Panc1 (cell line): ENCODE measurements around the gene FBXL14. TPM values are rescaled to one million over a fixed set of nuclear protein-coding genes. Genes with fewer than 3 reads are reported as not detected.
A peak's percentile ranks its signal among the peaks of the same experiment; 100 is the strongest.

Source experiments
- ATAC-seq: fragments of 200-7000 bp; cut with Tn5 transposase; 2 replicates; pipeline ENCODE4 v1.9.1; 2020; ENCODE audit warnings: mild to moderate bottlenecking, moderate library complexity
- BruUV-seq: library from RNA; stranded (reverse); fragments of 400-500 nt; replicated peaks from 2 replicates; lab custom pipeline; 2021; lab: Mats Ljungman, UMichigan
- CTCF ChIA-PET: fragments of 300-600 bp; sonication (Branson Sonifier 250); formaldehyde crosslinking; loops from one replicate; lab custom pipeline; 2022; ENCODE audit warnings: antibody characterized with exemption; lab: Charles Lee
- POLR2A ChIA-PET: fragments of 300-600 bp; sonication (Branson Sonifier 250); formaldehyde crosslinking; loops from one replicate; lab custom pipeline; 2022; ENCODE audit warnings: antibody characterized with exemption; lab: Charles Lee
- DNase-seq: peaks from one replicate; pipeline ENCODE4 v3.0.0-alpha.2; 2010; ENCODE audit warnings: low read depth, low spot score
- H3K27ac ChIP-seq: 2 replicates; pipeline ENCODE4 v1.5.1; 2011; ENCODE audit warnings: mild to moderate bottlenecking, low read length, inconsistent platforms
- H3K27me3 ChIP-seq: fragments of 200-500 bp; sonication (Bioruptor generic); 2 replicates; pipeline ENCODE4 v1.6.0; 2014; ENCODE audit warnings: low read length, inconsistent platforms; ENCODE audit not compliant: control insufficient read depth, insufficient read depth
- H3K36me3 ChIP-seq: fragments of 200-500 bp; sonication (Bioruptor generic); 2 replicates; pipeline ENCODE4 v1.5.1; 2014; ENCODE audit warnings: inconsistent platforms, mild to moderate bottlenecking, low read length, moderate library complexity; ENCODE audit not compliant: control insufficient read depth, insufficient read depth
- H3K4me1 ChIP-seq: 2 replicates; pipeline ENCODE4 v1.5.1; 2011; ENCODE audit warnings: inconsistent platforms, mild to moderate bottlenecking, low read length, moderate library complexity; ENCODE audit not compliant: control insufficient read depth, insufficient read depth
- H3K4me3 ChIP-seq, 2 experiments: 2 replicates each; pipeline ENCODE4 v1.5.1; 2011 to 2012; ENCODE audit warnings: low read depth in 2 of 2, low read length in 2 of 2, mild to moderate bottlenecking in 2 of 2, inconsistent platforms in 1 of 2, moderate library complexity in 1 of 2
- H3K9me3 ChIP-seq: fragments of 200-500 bp; sonication (Bioruptor generic); 2 replicates; pipeline ENCODE4 v1.5.1; 2014; ENCODE audit warnings: low read depth, mild to moderate bottlenecking, inconsistent platforms, low read length, moderate library complexity; ENCODE audit not compliant: control insufficient read depth, insufficient read depth
- POLR2AphosphoS5 ChIP-seq: IDR thresholded peaks from 2 replicates; pipeline ENCODE4 v1.6.1; 2012; ENCODE audit warnings: mild to moderate bottlenecking, low read depth, low read length, moderate library complexity
- SIN3A ChIP-seq: IDR thresholded peaks from 2 replicates; pipeline ENCODE4 v1.6.1; 2012; ENCODE audit warnings: low read depth, mild to moderate bottlenecking, low read length, moderate library complexity, borderline replicate concordance; ENCODE audit not compliant: insufficient read depth
- TCF7L2 ChIP-seq: IDR thresholded peaks from 2 replicates; pipeline ENCODE4 v1.6.1; 2011; ENCODE audit warnings: mild to moderate bottlenecking, low read depth, low read length, inconsistent platforms
- in situ Hi-C: cut with HindIII; loops from 2 replicates; pipeline ENCODE4 v1.10.0; 2016; ENCODE audit warnings: low sequenced_read_pairs, low pct_unique_long_range_greater_than_20kb
- intact Hi-C: fragments of 100-400 bp; cut with micrococcal nuclease; formaldehyde crosslinking; loops from one replicate; pipeline ENCODE4 v1.10.0; 2022; ENCODE audit not compliant: unreplicated experiment
- total RNA-seq: library from RNA; stranded (reverse); gene quantifications from one replicate; pipeline ENCODE4 v1.2.1, GENCODE V29; 2021; ENCODE audit not compliant: unreplicated experiment
- TF ChIP-seq, protein P1 (sequence below): fragments of 450-650 bp; IDR thresholded peaks from 2 replicates; pipeline ENCODE4 v1.5.1; 2017; ENCODE audit warnings: mild to moderate bottlenecking
- TF ChIP-seq, protein P2 (sequence below), 2 experiments: IDR thresholded peaks; 2 replicates each; pipeline ENCODE4 v1.6.1; 2011 to 2012; ENCODE audit warnings: low read depth in 2 of 2, control low read depth in 1 of 2, low read length in 1 of 2, mild to moderate bottlenecking in 1 of 2, moderate library complexity in 1 of 2; ENCODE audit not compliant: insufficient read depth in 1 of 2

Gene FBXL14
- total RNA-seq, 1 experiment from 2014 or later, result 15.1 TPM

DNA sequence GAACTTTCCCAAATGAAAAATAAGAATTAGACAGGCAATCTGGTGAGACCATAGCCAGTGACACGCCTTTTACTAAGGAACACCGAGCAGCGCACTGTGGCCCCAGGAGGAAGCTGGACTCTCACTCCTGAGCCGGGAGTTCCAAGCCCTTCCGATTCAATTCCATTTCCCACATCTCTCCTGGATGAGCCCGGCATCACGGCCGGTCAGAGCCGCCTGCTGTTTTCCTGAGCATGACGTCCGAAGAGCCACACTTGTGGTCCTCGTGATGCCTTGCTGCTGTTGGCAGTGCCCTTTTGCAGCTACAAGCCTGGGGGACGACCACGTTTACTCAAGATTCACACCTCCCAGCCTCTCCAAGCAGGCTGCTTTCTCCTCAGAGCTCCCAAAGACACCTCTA is 40.8 kb downstream of the FBXL14 start:
- DNase-seq (no peak), ATAC-seq (no peak)
- in situ Hi-C loops, result no loop called here
- intact Hi-C loops, result no loop called here
- H3K36me3 ChIP-seq, result no peaks in the 10 kb centered on the region
- CTCF ChIA-PET, result no interaction called here
- no peaks in the 10 kb centered on the region for H3K27me3 ChIP-seq
- BruUV-seq, result no TSS peak
- H3K27ac ChIP-seq, result 0 out of 2 replicates have a peak overlapping the region, but pooled peaks have one; percentile 23
- no peak overlapping the region for H3K4me3 ChIP-seq
- POLR2A ChIA-PET, result no interaction called here
- peaks cover 9% of the 10 kb centered on the region for H3K4me1 ChIP-seq
- no peaks in the 10 kb centered on the region for H3K9me3 ChIP-seq
- TF ChIP-seq SIN3A, result no peak
- no peak for TF ChIP-seq POLR2AphosphoS5
- TF ChIP-seq, protein P1, sequence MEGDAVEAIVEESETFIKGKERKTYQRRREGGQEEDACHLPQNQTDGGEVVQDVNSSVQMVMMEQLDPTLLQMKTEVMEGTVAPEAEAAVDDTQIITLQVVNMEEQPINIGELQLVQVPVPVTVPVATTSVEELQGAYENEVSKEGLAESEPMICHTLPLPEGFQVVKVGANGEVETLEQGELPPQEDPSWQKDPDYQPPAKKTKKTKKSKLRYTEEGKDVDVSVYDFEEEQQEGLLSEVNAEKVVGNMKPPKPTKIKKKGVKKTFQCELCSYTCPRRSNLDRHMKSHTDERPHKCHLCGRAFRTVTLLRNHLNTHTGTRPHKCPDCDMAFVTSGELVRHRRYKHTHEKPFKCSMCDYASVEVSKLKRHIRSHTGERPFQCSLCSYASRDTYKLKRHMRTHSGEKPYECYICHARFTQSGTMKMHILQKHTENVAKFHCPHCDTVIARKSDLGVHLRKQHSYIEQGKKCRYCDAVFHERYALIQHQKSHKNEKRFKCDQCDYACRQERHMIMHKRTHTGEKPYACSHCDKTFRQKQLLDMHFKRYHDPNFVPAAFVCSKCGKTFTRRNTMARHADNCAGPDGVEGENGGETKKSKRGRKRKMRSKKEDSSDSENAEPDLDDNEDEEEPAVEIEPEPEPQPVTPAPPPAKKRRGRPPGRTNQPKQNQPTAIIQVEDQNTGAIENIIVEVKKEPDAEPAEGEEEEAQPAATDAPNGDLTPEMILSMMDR, result no peak
- no peak for TF ChIP-seq TCF7L2
- TF ChIP-seq, protein P2, sequence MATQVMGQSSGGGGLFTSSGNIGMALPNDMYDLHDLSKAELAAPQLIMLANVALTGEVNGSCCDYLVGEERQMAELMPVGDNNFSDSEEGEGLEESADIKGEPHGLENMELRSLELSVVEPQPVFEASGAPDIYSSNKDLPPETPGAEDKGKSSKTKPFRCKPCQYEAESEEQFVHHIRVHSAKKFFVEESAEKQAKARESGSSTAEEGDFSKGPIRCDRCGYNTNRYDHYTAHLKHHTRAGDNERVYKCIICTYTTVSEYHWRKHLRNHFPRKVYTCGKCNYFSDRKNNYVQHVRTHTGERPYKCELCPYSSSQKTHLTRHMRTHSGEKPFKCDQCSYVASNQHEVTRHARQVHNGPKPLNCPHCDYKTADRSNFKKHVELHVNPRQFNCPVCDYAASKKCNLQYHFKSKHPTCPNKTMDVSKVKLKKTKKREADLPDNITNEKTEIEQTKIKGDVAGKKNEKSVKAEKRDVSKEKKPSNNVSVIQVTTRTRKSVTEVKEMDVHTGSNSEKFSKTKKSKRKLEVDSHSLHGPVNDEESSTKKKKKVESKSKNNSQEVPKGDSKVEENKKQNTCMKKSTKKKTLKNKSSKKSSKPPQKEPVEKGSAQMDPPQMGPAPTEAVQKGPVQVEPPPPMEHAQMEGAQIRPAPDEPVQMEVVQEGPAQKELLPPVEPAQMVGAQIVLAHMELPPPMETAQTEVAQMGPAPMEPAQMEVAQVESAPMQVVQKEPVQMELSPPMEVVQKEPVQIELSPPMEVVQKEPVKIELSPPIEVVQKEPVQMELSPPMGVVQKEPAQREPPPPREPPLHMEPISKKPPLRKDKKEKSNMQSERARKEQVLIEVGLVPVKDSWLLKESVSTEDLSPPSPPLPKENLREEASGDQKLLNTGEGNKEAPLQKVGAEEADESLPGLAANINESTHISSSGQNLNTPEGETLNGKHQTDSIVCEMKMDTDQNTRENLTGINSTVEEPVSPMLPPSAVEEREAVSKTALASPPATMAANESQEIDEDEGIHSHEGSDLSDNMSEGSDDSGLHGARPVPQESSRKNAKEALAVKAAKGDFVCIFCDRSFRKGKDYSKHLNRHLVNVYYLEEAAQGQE (IDR thresholded peaks at IDR 0.05; ENCODE audit: insufficient read depth in 1 of 2, low read depth in 2 of 2, low read length in 1 of 2), result no peak

DNA sequence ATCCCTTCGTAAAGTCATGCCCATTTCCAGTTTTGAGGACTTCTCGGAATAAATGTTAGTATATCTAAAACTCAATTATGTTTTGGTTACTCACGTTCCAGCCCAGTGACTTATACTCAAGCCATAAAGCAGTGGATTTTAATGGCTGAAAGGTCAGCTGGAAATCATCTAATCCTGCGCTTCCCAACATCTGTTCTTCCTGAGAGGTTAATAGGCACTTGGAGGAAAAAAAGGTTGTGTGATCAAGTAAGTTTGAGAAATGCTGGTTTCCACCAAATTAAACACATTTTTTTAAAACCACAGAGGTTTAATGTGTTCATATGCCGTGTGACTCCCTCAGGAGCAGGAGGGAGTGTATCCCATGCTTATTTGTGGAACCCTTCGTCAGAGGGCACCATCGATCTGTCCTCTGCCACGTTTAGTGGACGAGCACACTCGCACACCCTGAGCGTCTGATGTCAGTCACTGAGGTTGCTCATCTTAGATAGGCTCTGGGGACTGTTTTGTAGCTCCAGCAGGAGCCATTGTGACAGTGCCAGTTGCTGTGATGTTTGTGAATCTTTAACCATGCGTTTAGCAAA is 41.4 kb downstream of the FBXL14 start:
- in situ Hi-C loops, result no loop called here

More for the DNA sequence above, 41.4 kb downstream of the FBXL14 start:
- BruUV-seq, result no TSS peak
- ATAC-seq, result no peak
- DNase-seq, result no peak
- ChIA-PET CTCF (no interaction called here), POLR2A (no interaction called here)
- H3K27me3 ChIP-seq, result no peaks in the 10 kb centered on the region
- H3K36me3 ChIP-seq, result no peaks in the 10 kb centered on the region
- no peaks in the 10 kb centered on the region for H3K9me3 ChIP-seq
- intact Hi-C loops, result no loop called here
- peaks cover 9% of the 10 kb centered on the region for H3K4me1 ChIP-seq
- TF ChIP-seq SIN3A, result no peak
- no peak for TF ChIP-seq POLR2AphosphoS5
- TF ChIP-seq, protein P2 (IDR thresholded peaks at IDR 0.05; ENCODE audit: insufficient read depth in 1 of 2, low read depth in 2 of 2, low read length in 1 of 2), result no peak
- TF ChIP-seq, protein P1, result no peak
- TF ChIP-seq TCF7L2, result no peak
- H3K27ac ChIP-seq, result 0 out of 2 replicates have a peak overlapping the region, but pooled peaks have one; percentile 23
- no peak overlapping the region for H3K4me3 ChIP-seq
